H9 (cell line): ENCODE results near the gene SH3PXD2B. TPM values are rescaled to one million over a fixed set of nuclear protein-coding genes. Genes with fewer than 3 reads are reported as not detected.

ENCODE experiments used
- DNase-seq: peaks from one replicate; pipeline ENCODE4 v3.0.0-alpha.2; 2017
- H2AFZ ChIP-seq: one replicate; pipeline ENCODE4 v1.6.1; 2013; ENCODE audit warnings: mild to moderate bottlenecking, low read length, control low read depth, moderate library complexity
- H2AK5ac ChIP-seq: 2 replicates; pipeline ENCODE4 v1.6.1; 2013; ENCODE audit warnings: low read length, control low read depth, mixed read lengths; ENCODE audit not compliant: insufficient read length
- H2BK120ac ChIP-seq: one replicate; pipeline ENCODE4 v1.6.1; 2013; ENCODE audit warnings: low read depth, mild to moderate bottlenecking, low read length, control low read depth, inconsistent platforms; ENCODE audit not compliant: poor library complexity, severe bottlenecking
- H2BK12ac ChIP-seq: 2 replicates; pipeline ENCODE4 v1.6.1; 2013; ENCODE audit warnings: low read length, control low read depth, mixed read lengths, low read depth; ENCODE audit not compliant: insufficient read length
- H2BK15ac ChIP-seq: 2 replicates; pipeline ENCODE4 v1.6.1; 2013; ENCODE audit warnings: low read depth, low read length, control low read depth
- H2BK20ac ChIP-seq: one replicate; pipeline ENCODE4 v1.6.1; 2013; ENCODE audit warnings: low read depth, mild to moderate bottlenecking, low read length, control low read depth, inconsistent platforms; ENCODE audit not compliant: poor library complexity, severe bottlenecking
- H2BK5ac ChIP-seq: 2 replicates; pipeline ENCODE4 v1.6.1; 2013; ENCODE audit warnings: low read length, control low read depth, mixed read lengths; ENCODE audit not compliant: insufficient read length
- H3K14ac ChIP-seq: 2 replicates; pipeline ENCODE4 v1.6.1; 2013; ENCODE audit warnings: low read length, control low read depth; ENCODE audit not compliant: insufficient read depth
- H3K18ac ChIP-seq: 2 replicates; pipeline ENCODE4 v1.6.1; 2013; ENCODE audit warnings: low read depth, mild to moderate bottlenecking, mixed read lengths, low read length, control low read depth; ENCODE audit not compliant: insufficient read length
- H3K23ac ChIP-seq: 2 replicates; pipeline ENCODE4 v1.6.1; 2013; ENCODE audit warnings: low read length, control low read depth, mixed read lengths, low read depth; ENCODE audit not compliant: insufficient read length
- H3K23me2 ChIP-seq: 2 replicates; pipeline ENCODE4 v1.6.1; 2013; ENCODE audit warnings: low read depth, mild to moderate bottlenecking, mixed read lengths, low read length, control low read depth; ENCODE audit not compliant: insufficient read length, poor library complexity, severe bottlenecking
- H3K27ac ChIP-seq: 2 replicates; pipeline ENCODE4 v1.5.1; 2013; ENCODE audit warnings: low read length, control low read depth, mixed read lengths, low read depth; ENCODE audit not compliant: insufficient read length
- H3K27me3 ChIP-seq: 2 replicates; pipeline ENCODE4 v1.6.1; 2013; ENCODE audit warnings: low read length, control low read depth, inconsistent platforms; ENCODE audit not compliant: insufficient read depth
- H3K4ac ChIP-seq: 2 replicates; pipeline ENCODE4 v1.6.1; 2013; ENCODE audit warnings: low read depth, mild to moderate bottlenecking, control low read depth, inconsistent platforms, low read length, moderate library complexity
- H3K4me1 ChIP-seq: 2 replicates; pipeline ENCODE4 v1.6.1; 2013; ENCODE audit warnings: low read length, control low read depth, inconsistent platforms; ENCODE audit not compliant: insufficient read depth
- H3K4me2 ChIP-seq: 2 replicates; pipeline ENCODE4 v1.6.1; 2013; ENCODE audit warnings: low read length, control low read depth, mixed read lengths; ENCODE audit not compliant: insufficient read length, insufficient read depth
- H3K56ac ChIP-seq: 2 replicates; pipeline ENCODE4 v1.6.1; 2013; ENCODE audit warnings: low read depth, mild to moderate bottlenecking, mixed read lengths, low read length, control low read depth; ENCODE audit not compliant: insufficient read length
- H3K79me1 ChIP-seq: 2 replicates; pipeline ENCODE4 v1.6.1; 2013; ENCODE audit warnings: low read depth, mild to moderate bottlenecking, moderate library complexity, low read length, control low read depth, inconsistent platforms; ENCODE audit not compliant: insufficient read depth, poor library complexity, severe bottlenecking
- H3K79me2 ChIP-seq: 2 replicates; pipeline ENCODE4 v1.6.1; 2013; ENCODE audit warnings: low read length, control low read depth, inconsistent platforms; ENCODE audit not compliant: insufficient read depth
- H3K9ac ChIP-seq: 2 replicates; pipeline ENCODE4 v1.6.1; 2013; ENCODE audit warnings: low read length, control low read depth, mixed read lengths; ENCODE audit not compliant: insufficient read length; ENCODE audit errors: extremely low read depth
- H3K9me3 ChIP-seq: one replicate; pipeline ENCODE4 v1.6.1; 2013; ENCODE audit warnings: low read depth, low read length, inconsistent platforms; ENCODE audit not compliant: control insufficient read depth
- H3T11ph ChIP-seq: one replicate; pipeline ENCODE4 v1.6.1; 2013; ENCODE audit warnings: mild to moderate bottlenecking, low read length, control low read depth, inconsistent platforms
- H4K20me1 ChIP-seq: one replicate; pipeline ENCODE4 v1.6.1; 2013; ENCODE audit not compliant: control insufficient read depth, insufficient read length, insufficient read depth
- H4K5ac ChIP-seq: 2 replicates; pipeline ENCODE4 v1.6.1; 2013; ENCODE audit warnings: low read depth, mild to moderate bottlenecking, mixed read lengths, low read length, control low read depth; ENCODE audit not compliant: insufficient read length
- H4K8ac ChIP-seq: replicated peaks from 2 replicates; pipeline ENCODE4 v1.6.1; 2013; ENCODE audit warnings: low read length, control low read depth, mixed read lengths, low read depth; ENCODE audit not compliant: insufficient read length
- H4K91ac ChIP-seq: 2 replicates; pipeline ENCODE4 v1.6.1; 2013; ENCODE audit warnings: low read depth, mild to moderate bottlenecking, moderate library complexity, mixed read lengths, low read length, control low read depth; ENCODE audit not compliant: insufficient read length
- H3K27ac Mint-ChIP-seq, 3 experiments: 2 replicates in 2 of 3; 3 replicates in 1 of 3; pipeline ENCODE4 v1.8.0; 2020 to 2021; ENCODE audit warnings: mixed read lengths in 3 of 3, mild to moderate bottlenecking in 1 of 3, moderate library complexity in 1 of 3
- H3K27me3 Mint-ChIP-seq: 2 replicates; pipeline ENCODE4 v1.8.0; 2021; ENCODE audit warnings: low read depth, mild to moderate bottlenecking, moderate library complexity, mixed read lengths
- H3K36me3 Mint-ChIP-seq, 3 experiments: 2 replicates in 2 of 3; 3 replicates in 1 of 3; pipeline ENCODE4 v1.8.0; 2020 to 2021; ENCODE audit warnings: low read depth in 3 of 3, mixed read lengths in 3 of 3; ENCODE audit not compliant: insufficient read depth in 1 of 3
- H3K4me1 Mint-ChIP-seq, 2 experiments: 2 replicates each; pipeline ENCODE4 v1.8.0; 2020; ENCODE audit warnings: mixed read lengths in 2 of 2
- H3K4me3 Mint-ChIP-seq, 2 experiments: 2 replicates in 1 of 2; 3 replicates in 1 of 2; pipeline ENCODE4 v1.8.0; 2020 to 2021; ENCODE audit warnings: mild to moderate bottlenecking in 2 of 2, mixed read lengths in 2 of 2, moderate library complexity in 1 of 2
- H3K9me3 Mint-ChIP-seq, 2 experiments: 2 replicates in 1 of 2; 3 replicates in 1 of 2; pipeline ENCODE4 v1.8.0; 2020; ENCODE audit warnings: mild to moderate bottlenecking in 2 of 2, mixed read lengths in 2 of 2, moderate library complexity in 1 of 2
- WGBS: extraction: QIAGEN DNeasy Blood & Tissue Kit; methylation state at CpG from one replicate; pipeline ENCODE4 v1.1.7; 2013; ENCODE audit warnings: missing lambda C conversion rate, low lambda C conversion rate, mixed read lengths; ENCODE audit not compliant: insufficient read length; ENCODE audit errors: extremely low coverage; 5-methylcytosine and 5-hydroxymethylcytosine counted together
- total RNA-seq: library from RNA; stranded (reverse); gene quantifications from 2 replicates; pipeline ENCODE4 v1.2.1, GENCODE V29; 2021
- TF ChIP-seq, protein P1 (sequence below): fragments of 200-600 bp; sonication (generic); conservative IDR thresholded peaks from 3 replicates; pipeline ENCODE4 v1.8.0; 2021; ENCODE audit warnings: antibody characterized with exemption, mild to moderate bottlenecking

SH3PXD2B gene
- total RNA-seq, 1 experiment from 2014 or later = 49.0 TPM

DNA sequence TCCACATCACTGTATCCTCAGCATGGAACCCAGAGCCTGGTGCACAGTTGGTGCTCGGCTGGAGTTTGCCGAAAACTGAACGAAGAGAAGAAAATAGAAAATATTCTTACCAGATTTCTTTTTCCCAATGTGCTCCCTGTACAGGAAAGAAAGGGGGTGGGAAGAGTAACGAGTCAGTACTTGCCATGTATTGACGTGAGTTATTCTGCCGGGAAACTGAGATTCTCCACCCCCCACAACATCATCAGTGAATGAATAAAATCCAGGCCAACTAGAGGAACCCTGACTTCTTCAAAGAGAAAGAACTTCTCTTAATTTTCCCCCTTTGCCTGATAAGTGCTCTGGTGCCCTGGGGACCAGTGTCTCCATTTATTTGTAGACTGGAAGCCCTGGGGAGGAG, 80.6 kb downstream of the SH3PXD2B start:
- no peak overlapping the region for H3K4ac ChIP-seq
- H2AFZ ChIP-seq = no peak overlapping the region
- H3K79me1 ChIP-seq = no peaks in the 10 kb centered on the region
- no peak overlapping the region for H3K14ac ChIP-seq
- H4K20me1 ChIP-seq = no peaks in the 10 kb centered on the region
- no peak overlapping the region for H3K56ac ChIP-seq
- no peak overlapping the region for H2AK5ac ChIP-seq
- TF ChIP-seq, protein P1, sequence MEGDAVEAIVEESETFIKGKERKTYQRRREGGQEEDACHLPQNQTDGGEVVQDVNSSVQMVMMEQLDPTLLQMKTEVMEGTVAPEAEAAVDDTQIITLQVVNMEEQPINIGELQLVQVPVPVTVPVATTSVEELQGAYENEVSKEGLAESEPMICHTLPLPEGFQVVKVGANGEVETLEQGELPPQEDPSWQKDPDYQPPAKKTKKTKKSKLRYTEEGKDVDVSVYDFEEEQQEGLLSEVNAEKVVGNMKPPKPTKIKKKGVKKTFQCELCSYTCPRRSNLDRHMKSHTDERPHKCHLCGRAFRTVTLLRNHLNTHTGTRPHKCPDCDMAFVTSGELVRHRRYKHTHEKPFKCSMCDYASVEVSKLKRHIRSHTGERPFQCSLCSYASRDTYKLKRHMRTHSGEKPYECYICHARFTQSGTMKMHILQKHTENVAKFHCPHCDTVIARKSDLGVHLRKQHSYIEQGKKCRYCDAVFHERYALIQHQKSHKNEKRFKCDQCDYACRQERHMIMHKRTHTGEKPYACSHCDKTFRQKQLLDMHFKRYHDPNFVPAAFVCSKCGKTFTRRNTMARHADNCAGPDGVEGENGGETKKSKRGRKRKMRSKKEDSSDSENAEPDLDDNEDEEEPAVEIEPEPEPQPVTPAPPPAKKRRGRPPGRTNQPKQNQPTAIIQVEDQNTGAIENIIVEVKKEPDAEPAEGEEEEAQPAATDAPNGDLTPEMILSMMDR = no peak
- H3K27me3 Mint-ChIP-seq = no peaks in the 10 kb centered on the region
- no peaks in the 10 kb centered on the region for H3K79me2 ChIP-seq
- no peak overlapping the region for H2BK15ac ChIP-seq
- no peak overlapping the region for H2BK20ac ChIP-seq
- H3K27ac ChIP-seq = no peak overlapping the region
- no peak overlapping the region for H3K4me2 ChIP-seq
- no peak overlapping the region; a peak in 1 of 7 replicates for H3K27ac Mint-ChIP-seq
- no peak overlapping the region for H2BK5ac ChIP-seq
- H3K4me3 Mint-ChIP-seq = no peak overlapping the region
- H3K36me3 Mint-ChIP-seq = peaks cover 52 to 67% (median 67%) of the 10 kb centered on the region in 3 experiments
- no peaks in the 10 kb centered on the region for H3K4me1 ChIP-seq
- H3K9me3 Mint-ChIP-seq = peaks cover 16% of the 10 kb centered on the region in 2 experiments
- H4K91ac ChIP-seq = no peak overlapping the region
- H4K8ac ChIP-seq = no peak overlapping the region
- H3K9me3 ChIP-seq = peaks cover 7% of the 10 kb centered on the region
- no CpG with 5 or more reads among the region's 6 CpGs for WGBS
- no peak overlapping the region for H3K9ac ChIP-seq
- no peak overlapping the region for H3K23ac ChIP-seq
- H3K23me2 ChIP-seq = no peaks in the 10 kb centered on the region
- no peak overlapping the region for H3K18ac ChIP-seq
- no peak overlapping the region for H2BK120ac ChIP-seq
- no peak for DNase-seq
- H3K27me3 ChIP-seq = no peaks in the 10 kb centered on the region
- no peak overlapping the region for H3T11ph ChIP-seq
- no peaks in the 10 kb centered on the region for H3K4me1 Mint-ChIP-seq
- H2BK12ac ChIP-seq = no peak overlapping the region
- no peak overlapping the region for H4K5ac ChIP-seq
